GM12874 (cell line): ENCODE measurements around the gene UGGT2.

Experiments used
- TF ChIP-seq, protein P1 (sequence below): IDR thresholded peaks from 2 replicates; pipeline ENCODE4 v1.5.1; 2011; ENCODE audit warnings: low read depth, mild to moderate bottlenecking, control low read depth, low read length, moderate library complexity; ENCODE audit not compliant: insufficient read depth

The UGGT2 gene

DNA sequence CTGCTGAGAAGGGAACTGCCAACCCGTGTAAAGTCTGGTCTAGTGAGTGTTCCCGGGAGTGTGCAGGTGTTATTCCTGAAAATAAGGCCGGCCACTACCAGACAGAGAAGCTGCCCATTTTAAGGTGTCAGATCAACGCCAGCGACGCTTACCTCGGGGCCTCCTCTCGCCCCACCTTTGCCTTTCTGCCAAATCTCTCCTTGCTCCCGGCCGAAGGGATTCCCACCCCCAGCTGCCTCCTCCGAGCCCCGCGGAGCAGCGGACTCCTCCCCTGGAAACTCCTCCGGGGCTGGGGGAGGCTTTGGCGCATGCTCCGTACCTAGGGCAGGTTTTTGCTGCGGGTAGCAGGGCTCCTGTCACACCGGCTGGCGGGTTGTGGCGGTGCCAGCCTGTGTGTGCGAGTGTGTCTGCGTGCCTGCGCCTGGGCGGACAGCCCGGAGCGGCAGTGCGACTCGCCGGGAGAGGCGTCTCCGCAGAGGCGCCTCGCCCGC is 36.6 kb upstream of the UGGT2 start, which contains the start of gene HS6ST3:
Gene HS6ST3 (plus strand): TSS at position 359 of the 491 bp plus-strand sequence.
- TF ChIP-seq, protein P1, sequence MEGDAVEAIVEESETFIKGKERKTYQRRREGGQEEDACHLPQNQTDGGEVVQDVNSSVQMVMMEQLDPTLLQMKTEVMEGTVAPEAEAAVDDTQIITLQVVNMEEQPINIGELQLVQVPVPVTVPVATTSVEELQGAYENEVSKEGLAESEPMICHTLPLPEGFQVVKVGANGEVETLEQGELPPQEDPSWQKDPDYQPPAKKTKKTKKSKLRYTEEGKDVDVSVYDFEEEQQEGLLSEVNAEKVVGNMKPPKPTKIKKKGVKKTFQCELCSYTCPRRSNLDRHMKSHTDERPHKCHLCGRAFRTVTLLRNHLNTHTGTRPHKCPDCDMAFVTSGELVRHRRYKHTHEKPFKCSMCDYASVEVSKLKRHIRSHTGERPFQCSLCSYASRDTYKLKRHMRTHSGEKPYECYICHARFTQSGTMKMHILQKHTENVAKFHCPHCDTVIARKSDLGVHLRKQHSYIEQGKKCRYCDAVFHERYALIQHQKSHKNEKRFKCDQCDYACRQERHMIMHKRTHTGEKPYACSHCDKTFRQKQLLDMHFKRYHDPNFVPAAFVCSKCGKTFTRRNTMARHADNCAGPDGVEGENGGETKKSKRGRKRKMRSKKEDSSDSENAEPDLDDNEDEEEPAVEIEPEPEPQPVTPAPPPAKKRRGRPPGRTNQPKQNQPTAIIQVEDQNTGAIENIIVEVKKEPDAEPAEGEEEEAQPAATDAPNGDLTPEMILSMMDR, result no peak

- TF ChIP-seq, protein P1, result no peak
Measured at GRCh38 chr13:96089139-96089538, 35.9 kb upstream of the UGGT2 start.

DNA sequence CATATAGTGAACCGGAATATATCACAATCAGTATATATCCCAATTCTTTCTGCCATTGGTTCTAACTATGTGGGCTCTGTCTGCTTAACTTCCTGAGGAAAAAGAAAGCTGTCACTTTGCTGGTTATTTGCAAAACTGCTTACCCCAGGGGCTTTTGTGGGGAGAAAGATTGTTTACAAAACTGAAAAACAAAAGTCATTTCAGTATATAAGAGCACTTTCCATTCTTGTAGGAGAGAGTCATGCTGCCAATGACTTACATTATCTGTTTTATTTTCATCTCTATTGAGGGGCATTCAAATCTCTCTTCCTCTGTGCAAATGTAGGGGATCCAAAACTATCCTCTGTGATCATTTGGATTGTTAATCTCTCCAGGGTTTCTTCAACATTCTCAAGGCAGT is 33.5 kb upstream of the UGGT2 start:
- TF ChIP-seq, protein P1, result no peak

GRCh38 chr13:96082640-96083039 is 29.4 kb upstream of the UGGT2 start:
- TF ChIP-seq, protein P1, result no peak

DNA sequence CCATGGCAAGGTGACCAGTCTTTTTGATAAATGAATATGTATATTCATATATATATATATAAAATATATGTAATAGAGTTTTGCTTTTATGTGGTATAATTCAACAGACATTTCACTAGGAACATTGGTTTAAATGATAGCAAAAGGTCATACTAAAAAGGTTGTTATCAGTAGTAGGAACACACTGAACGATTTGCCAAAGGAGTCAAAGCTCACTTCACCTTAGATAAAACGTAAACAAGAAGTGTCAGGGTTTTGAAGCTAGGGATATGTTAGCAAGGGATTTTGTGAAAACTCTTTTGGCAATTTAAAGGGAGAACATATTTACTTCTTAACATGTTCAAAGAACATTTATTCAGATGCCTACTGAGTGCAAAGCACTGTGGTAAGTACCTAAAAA is 28.7 kb upstream of the UGGT2 start:
- TF ChIP-seq, protein P1, result no peak

- TF ChIP-seq, protein P1, result no peak
Measured at GRCh38 chr13:96080676-96081075, 27.5 kb upstream of the UGGT2 start.

GRCh38 chr13:96075953-96076543 is 22.8 kb upstream of the UGGT2 start:
- TF ChIP-seq, protein P1, result peak; percentile 34; the same call in 1 of the 2 replicates
